NCI-H748 treated with DMSO at 0.1 percent for 48 hours (cell line): ENCODE data around the gene SLC9A6.
"Not testable (repeated sequence)": the region's sequence is repeated elsewhere in the genome, so short reads cannot be mapped to it uniquely, and the experiment has no call there.

ENCODE experiments used
- DNase-seq: peaks from one replicate; lab custom pipeline; 2025; lab: John Stamatoyannopoulos, UW

SLC9A6 gene

GRCh38 chrX:136063340-136064079, 78.3 kb downstream of the SLC9A6 start:
- no peak for DNase-seq

GRCh38 chrX:136064661-136065043, 79.4 kb downstream of the SLC9A6 start:
- DNase-seq: no peak

DNA sequence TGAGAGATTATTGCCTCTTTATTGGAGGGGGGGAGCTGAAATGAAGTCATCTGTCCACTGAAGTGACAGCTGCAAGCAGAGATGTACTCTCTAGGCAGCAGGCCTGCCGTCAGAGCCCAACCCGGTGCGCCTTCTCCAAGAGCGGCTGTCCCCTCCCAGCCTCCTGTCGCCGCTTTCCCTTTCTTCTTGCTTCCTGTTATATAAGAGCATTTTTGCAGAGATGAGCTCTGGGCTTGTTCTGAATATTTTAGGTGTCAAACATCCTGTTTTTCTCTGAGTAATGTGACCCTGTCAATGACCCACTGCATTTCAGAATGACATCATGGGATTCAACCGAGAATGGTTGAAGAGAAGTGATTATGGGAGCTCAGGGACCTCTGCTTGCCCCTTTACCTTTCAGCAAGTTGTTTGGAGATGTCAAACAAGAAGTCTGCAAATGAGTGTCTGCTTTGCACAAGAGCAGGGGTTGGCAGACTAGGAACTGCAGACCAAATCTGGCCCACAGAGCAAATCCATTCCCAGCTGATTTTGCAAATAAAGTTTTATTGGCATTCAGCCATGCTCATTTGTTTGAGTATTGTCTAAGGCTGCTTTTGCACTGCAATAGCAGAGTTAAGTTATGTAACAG, 79.9 kb downstream of the SLC9A6 start:
- DNase-seq: no peak

GRCh38 chrX:136067097-136067496, 81.9 kb downstream of the SLC9A6 start:
- DNase-seq: no peak

- no peak for DNase-seq
Observed at GRCh38 chrX:136067966-136068365, 82.7 kb downstream of the SLC9A6 start.

DNA sequence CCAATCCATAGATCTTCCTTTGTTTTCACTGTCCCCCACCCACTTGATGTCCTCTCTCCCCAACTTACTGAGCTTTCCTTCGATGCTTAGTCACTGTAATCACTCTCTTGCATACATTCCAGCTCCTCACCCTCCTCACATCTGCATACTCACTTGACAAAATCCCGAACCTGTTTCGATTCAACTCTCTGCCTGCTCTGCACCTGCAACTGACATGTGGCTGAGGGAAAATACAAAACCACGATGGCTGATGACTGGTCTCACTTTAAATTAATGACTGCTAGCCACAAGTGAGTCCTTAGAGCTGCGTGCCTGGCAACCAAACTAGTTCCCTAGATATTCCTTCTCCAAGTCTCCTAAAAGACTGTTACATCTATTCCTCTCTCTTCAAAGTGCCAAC, 91.7 kb downstream of the SLC9A6 start:
- no peak for DNase-seq

GRCh38 chrX:136080766-136081165, 95.5 kb downstream of the SLC9A6 start:
- DNase-seq: no peak

- DNase-seq: no peak
Observed at GRCh38 chrX:136086521-136086920, 101.3 kb downstream of the SLC9A6 start.

DNA sequence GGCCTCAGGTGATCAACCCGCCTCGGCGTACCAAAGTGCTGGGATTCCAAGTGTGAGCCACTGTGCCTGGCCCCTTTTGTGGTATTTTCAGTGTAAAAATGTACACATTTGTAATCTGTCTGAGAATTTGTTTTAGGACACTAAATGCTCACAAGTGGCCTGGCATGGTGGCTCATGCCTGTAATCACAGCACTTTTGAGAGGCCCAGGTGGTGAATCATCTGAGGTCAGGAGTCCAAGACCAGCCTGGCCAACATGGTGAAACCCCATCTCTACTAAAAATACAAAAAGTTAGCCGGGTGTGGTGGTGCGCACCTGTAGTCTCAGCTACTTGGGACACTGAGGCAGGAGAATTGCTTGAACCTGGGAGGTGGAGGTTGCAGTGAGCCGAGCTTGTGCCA, 106.7 kb downstream of the SLC9A6 start:
- not testable (repeated sequence) for DNase-seq

- no peak for DNase-seq
Observed at GRCh38 chrX:136094962-136095361, 109.7 kb downstream of the SLC9A6 start.
